Measurements from ENCODE around the gene NAV2. TPM values are rescaled to one million over a fixed set of nuclear protein-coding genes. Genes with fewer than 3 reads are reported as not detected.
A peak's percentile ranks its signal among the peaks of the same experiment; 100 is the strongest.

Gene NAV2
- polyA plus RNA-seq, 1 donor from 2014 or later, result 3.0 TPM

- Histone ChIP-seq H3K27me3 (ENCODE audit: insufficient read depth, low read depth, low read length) (no peaks in the 10 kb centered on the region), H3K79me2 (replicated peaks; ENCODE audit: insufficient read depth, low read length) (no peaks in the 10 kb centered on the region), H3K9me2 (ENCODE audit: insufficient read depth, low read length) (no peaks in the 10 kb centered on the region), H3K9ac (ENCODE audit: low read length) (peak overlapping the region; percentile 16), H4K20me1 (ENCODE audit: insufficient read depth) (no peaks in the 10 kb centered on the region), H3K4me2 (ENCODE audit: low read length) (no peak overlapping the region), H3K27ac (ENCODE audit: low read length) (peak overlapping the region; percentile 45), H3K9me3 (ENCODE audit: low read length) (no peaks in the 10 kb centered on the region), H2AFZ (ENCODE audit: low read depth, low read length) (no peak overlapping the region), H3F3A (ENCODE audit: insufficient read depth, low read length, poor library complexity, severe bottlenecking) (no peaks in the 10 kb centered on the region), H3K4me3 (ENCODE audit: low read length) (peak overlapping the region; percentile 18), H3K36me3 (ENCODE audit: insufficient read depth, low read length) (no peaks in the 10 kb centered on the region)
- TF ChIP-seq RAD21 (conservative IDR thresholded peaks at IDR 0.05) (no peak), EZH2 (IDR thresholded peaks at IDR 0.05; ENCODE audit: borderline replicate concordance, insufficient read depth, low read length, poor library complexity, severe bottlenecking) (no peak), POLR2AphosphoS5 (IDR thresholded peaks at IDR 0.05) (no peak), SMC3 (conservative IDR thresholded peaks at IDR 0.05; ENCODE audit: poor library complexity) (no peak), MXI1 (conservative IDR thresholded peaks at IDR 0.05; ENCODE audit: poor library complexity, severe bottlenecking) (no peak), TAF1 (IDR thresholded peaks at IDR 0.05; ENCODE audit: low read depth) (no peak), CTCF (IDR thresholded peaks at IDR 0.05; ENCODE audit: poor library complexity, severe bottlenecking) (no peak), REST (IDR thresholded peaks at IDR 0.05; ENCODE audit: borderline replicate concordance) (no peak), EP300 (conservative IDR thresholded peaks at IDR 0.05; ENCODE audit: poor library complexity, severe bottlenecking) (no peak)
Observed at GRCh38 chr11:20000351-20001134, 287.9 kb downstream of the NAV2 start.

- no peaks in the 10 kb centered on the region for H3F3A ChIP-seq (ENCODE audit: insufficient read depth, low read length, poor library complexity, severe bottlenecking)
- H4K20me1 ChIP-seq (ENCODE audit: insufficient read depth), result no peaks in the 10 kb centered on the region
- H3K9me2 ChIP-seq (ENCODE audit: insufficient read depth, low read length), result no peaks in the 10 kb centered on the region
- H3K36me3 ChIP-seq (ENCODE audit: insufficient read depth, low read length), result no peaks in the 10 kb centered on the region
- no peaks in the 10 kb centered on the region for H3K79me2 ChIP-seq (replicated peaks; ENCODE audit: insufficient read depth, low read length)
- no peak overlapping the region for H3K4me3 ChIP-seq (ENCODE audit: low read length)
- TF ChIP-seq POLR2AphosphoS5 (IDR thresholded peaks at IDR 0.05) (no peak), EP300 (conservative IDR thresholded peaks at IDR 0.05; ENCODE audit: poor library complexity, severe bottlenecking) (no peak)
- H2AFZ ChIP-seq (ENCODE audit: low read depth, low read length), result no peak overlapping the region
- H3K27me3 ChIP-seq (ENCODE audit: insufficient read depth, low read depth, low read length), result no peaks in the 10 kb centered on the region
- no peak overlapping the region for H3K9ac ChIP-seq (ENCODE audit: low read length)
- H3K27ac ChIP-seq (ENCODE audit: low read length), result no peak overlapping the region
- H3K9me3 ChIP-seq (ENCODE audit: low read length), result no peaks in the 10 kb centered on the region
- no peak overlapping the region for H3K4me2 ChIP-seq (ENCODE audit: low read length)
Observed at GRCh38 chr11:20002312-20003216, 289.9 kb downstream of the NAV2 start.

All from neural cell (in vitro differentiated cells).